Thyroid gland (tissue), 4 donors: ENCODE results near the gene MED29.

Experiments used
- POLR2A ChIP-seq, 2 donors: fragments of 450-650 bp; IDR thresholded peaks; one replicate each; pipeline ENCODE4 v1.6.1; 2017; ENCODE audit warnings: antibody characterized with exemption in 2 of 2, mild to moderate bottlenecking in 2 of 2, moderate library complexity in 1 of 2
- TF ChIP-seq, protein P1 (sequence below), 6 experiments: fragments of 200-600 bp in 3 of 6; fragments of 450-650 bp in 3 of 6; sonication (generic) in 3 of 6; IDR thresholded peaks; one replicate each; pipeline ENCODE4 v1.5.1; 2016 to 2019; ENCODE audit warnings: antibody characterized with exemption in 6 of 6, mild to moderate bottlenecking in 2 of 6, inconsistent platforms in 1 of 6, moderate library complexity in 1 of 6

DNA sequence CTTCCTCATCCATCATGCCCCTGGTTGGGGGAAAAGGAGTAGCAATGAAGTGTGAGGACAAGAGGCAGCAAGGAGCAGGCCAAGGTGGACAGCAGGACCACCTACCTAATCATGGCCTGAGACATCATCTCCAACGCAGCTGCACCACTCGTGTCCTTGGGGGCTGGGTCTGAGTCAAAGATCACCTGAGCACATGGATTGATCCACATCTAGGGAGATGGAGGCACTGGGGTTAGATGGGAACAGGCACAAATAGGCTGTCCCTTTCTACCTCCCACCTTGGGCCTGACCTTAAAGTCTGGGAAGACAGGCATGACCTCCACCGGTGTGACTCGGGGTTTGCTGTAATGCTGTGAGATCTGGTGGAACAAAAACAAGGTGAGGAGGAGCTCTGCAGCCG lies 2.5 kb upstream of the MED29 start:
- TF ChIP-seq, protein P1, sequence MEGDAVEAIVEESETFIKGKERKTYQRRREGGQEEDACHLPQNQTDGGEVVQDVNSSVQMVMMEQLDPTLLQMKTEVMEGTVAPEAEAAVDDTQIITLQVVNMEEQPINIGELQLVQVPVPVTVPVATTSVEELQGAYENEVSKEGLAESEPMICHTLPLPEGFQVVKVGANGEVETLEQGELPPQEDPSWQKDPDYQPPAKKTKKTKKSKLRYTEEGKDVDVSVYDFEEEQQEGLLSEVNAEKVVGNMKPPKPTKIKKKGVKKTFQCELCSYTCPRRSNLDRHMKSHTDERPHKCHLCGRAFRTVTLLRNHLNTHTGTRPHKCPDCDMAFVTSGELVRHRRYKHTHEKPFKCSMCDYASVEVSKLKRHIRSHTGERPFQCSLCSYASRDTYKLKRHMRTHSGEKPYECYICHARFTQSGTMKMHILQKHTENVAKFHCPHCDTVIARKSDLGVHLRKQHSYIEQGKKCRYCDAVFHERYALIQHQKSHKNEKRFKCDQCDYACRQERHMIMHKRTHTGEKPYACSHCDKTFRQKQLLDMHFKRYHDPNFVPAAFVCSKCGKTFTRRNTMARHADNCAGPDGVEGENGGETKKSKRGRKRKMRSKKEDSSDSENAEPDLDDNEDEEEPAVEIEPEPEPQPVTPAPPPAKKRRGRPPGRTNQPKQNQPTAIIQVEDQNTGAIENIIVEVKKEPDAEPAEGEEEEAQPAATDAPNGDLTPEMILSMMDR (IDR thresholded peaks at IDR 0.05) = no peak
- no peak for TF ChIP-seq POLR2A (IDR thresholded peaks at IDR 0.05)
